HG02588 (cell line): ENCODE data around the gene KIF14.
"Not testable (repeated sequence)": the region's sequence is repeated elsewhere in the genome, so short reads cannot be mapped to it uniquely, and the experiment has no call there.

ENCODE experiments used
- ATAC-seq: cut with Tn5 transposase; IDR thresholded peaks from one replicate; pipeline ENCODE4 v1.9.1; 2021; ENCODE audit warnings: mild to moderate bottlenecking, moderate library complexity; ENCODE audit not compliant: unreplicated experiment

The KIF14 gene

DNA sequence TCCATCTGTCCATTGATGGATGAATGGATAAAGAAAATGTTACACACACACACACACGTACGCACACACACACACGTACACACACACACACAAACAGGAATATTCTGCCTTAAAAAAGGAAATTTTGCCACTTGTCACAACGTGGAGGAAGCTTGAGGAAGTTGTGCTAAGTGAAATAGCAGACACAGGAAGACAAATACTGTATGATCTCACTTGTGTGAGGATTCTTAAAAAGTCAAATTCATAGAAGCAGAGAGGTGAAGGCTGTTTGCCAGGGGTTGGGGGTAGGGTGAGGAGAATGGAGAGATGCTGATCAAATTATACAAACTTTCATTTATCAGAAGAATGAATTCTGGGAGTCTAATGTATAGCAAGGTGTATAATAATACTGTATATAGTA, 73.2 kb downstream of the KIF14 start:
- no peak for ATAC-seq

GRCh38 chr1:200546577-200546976, 74.0 kb downstream of the KIF14 start:
- ATAC-seq, result no peak

GRCh38 chr1:200542162-200542561, 78.4 kb downstream of the KIF14 start:
- no peak for ATAC-seq

GRCh38 chr1:200540281-200540680, 80.3 kb downstream of the KIF14 start:
- no peak for ATAC-seq

DNA sequence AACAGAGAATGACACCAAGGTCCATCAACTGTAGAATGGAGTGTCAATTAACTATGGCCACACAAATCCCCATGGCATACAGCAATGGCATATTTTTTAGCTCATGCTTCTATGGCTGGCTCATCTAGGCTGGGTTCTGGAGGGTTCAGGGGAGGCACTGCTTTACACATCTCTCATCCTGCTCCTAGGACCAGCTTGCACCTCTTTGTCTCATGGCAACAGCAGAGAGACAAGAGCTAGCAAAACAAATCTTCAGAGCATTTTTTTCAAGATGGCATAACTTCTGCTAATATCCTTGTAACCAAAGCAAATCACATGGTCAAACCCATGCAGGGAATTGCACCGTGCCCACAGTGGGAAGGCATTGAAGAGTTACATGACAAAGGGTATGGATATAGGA, 82.4 kb downstream of the KIF14 start:
- ATAC-seq, result no peak

DNA sequence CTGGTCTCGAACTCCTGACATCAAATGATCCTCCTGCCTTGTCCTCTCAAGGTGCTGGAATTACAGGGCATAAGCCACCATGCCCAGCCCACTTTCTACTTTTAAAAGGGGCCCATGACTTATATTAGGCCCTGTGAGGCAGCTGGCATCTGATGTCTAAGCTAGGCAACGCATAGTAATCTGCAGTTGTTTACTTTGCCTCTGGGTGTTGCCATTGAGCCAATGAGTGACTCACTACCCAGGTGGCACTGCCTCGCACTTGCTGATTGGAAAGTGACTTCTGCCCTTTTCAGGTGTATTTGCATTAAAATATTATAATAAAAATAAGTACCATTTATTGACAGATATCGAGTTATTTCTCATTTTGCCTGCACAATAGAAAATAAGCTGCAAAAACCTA, 84.9 kb downstream of the KIF14 start:
- peak; percentile 59 for ATAC-seq

GRCh38 chr1:200530623-200531261, 89.8 kb downstream of the KIF14 start:
- ATAC-seq, result no peak

GRCh38 chr1:200528858-200529606, 91.5 kb downstream of the KIF14 start:
- ATAC-seq, result no peak

- ATAC-seq, result no peak
These were observed 92.9 kb downstream of the KIF14 start for GRCh38 chr1:200527670-200528069.

GRCh38 chr1:200526709-200527612, 93.6 kb downstream of the KIF14 start:
- no peak for ATAC-seq

DNA sequence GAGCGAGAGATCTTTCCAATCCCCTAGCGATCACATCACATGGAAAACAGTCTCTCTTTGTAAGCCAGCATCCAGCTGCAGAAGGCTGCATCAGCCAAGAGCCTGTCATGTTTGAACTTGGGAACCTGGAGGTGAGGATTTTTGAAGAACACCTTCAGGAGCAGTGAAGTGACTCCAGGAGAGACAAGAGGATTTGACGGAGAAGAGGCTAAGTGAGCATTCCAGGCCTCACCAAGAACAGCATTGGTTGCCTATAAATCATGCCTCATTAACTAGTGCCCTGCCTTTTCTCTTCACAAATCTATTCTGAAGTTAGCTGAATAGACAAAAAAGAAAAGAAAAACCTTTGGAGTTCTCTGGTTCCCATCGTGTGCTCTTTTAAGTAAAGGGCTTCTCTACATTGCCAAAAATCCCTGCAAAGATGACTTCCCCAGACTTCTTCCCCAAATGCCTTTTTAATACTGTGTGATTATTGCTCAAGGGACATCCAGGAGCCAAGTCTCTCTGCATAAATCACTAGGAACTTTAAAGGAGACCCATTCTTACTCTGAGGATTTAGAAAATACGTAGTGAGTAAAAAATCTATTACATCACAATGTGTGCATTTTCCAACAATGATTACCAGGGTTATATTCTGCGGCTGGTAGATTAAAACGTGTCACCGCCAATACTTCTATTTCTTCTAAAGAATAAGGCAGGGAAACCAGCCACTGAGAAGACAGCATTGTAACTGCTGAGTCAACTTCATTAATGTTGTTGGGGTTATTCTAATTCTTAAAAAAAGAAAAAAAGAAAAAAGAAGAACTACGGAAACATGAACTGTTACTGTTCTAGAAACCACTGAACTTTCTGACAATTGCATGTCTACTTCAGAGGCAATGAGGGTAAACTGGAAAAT, 95.2 kb downstream of the KIF14 start:
- ATAC-seq, result no peak

GRCh38 chr1:200524551-200524950, 96.0 kb downstream of the KIF14 start:
- not testable (repeated sequence) for ATAC-seq

- no peak for ATAC-seq
These were observed 96.5 kb downstream of the KIF14 start for GRCh38 chr1:200524092-200524491.

DNA sequence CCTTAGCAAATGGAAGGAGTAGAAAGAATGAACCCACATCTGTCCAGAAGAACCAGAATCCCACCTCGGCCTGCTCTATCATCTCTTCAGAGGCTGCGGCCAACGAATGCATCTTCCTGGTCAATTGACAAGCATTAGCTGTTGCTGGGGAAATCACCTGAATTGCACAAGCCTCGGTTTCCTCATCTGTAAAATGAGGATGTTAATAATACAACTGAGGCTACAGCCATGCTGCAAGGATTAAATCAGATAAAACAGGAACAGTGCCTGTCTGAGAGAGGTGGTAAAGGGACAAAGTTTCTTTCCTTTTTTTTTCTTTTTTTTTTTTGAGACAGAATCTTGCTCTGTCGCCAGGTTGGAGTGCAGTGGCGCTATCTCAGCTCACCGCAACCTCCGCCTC, 99.8 kb downstream of the KIF14 start:
- no peak for ATAC-seq

GRCh38 chr1:200518524-200518923, 102.0 kb downstream of the KIF14 start:
- ATAC-seq, result no peak

DNA sequence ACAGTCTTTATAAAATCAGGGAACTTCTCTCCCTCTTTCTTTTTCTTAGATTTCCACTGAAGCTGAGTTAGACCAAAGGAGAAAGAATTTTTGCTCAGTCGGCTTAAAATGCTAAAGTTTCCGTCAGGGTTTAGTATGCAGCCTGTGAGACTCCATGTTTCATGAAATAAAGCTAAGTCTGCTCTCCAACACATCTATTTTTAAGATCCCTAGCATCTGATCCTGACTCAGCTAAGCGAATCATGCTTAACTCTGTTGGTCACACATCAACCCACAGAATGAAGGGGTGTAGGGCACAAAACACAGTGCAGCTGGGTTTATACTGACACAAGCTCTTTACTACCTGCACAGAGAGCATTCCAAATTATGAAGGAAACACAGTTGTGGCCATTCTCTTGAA, 108.4 kb downstream of the KIF14 start:
- ATAC-seq, result no peak

- ATAC-seq, result peak; percentile 80
These were observed 110.3 kb downstream of the KIF14 start for GRCh38 chr1:200510228-200510623.

- no peak for ATAC-seq
These were observed 114.1 kb downstream of the KIF14 start for GRCh38 chr1:200506471-200506870.

DNA sequence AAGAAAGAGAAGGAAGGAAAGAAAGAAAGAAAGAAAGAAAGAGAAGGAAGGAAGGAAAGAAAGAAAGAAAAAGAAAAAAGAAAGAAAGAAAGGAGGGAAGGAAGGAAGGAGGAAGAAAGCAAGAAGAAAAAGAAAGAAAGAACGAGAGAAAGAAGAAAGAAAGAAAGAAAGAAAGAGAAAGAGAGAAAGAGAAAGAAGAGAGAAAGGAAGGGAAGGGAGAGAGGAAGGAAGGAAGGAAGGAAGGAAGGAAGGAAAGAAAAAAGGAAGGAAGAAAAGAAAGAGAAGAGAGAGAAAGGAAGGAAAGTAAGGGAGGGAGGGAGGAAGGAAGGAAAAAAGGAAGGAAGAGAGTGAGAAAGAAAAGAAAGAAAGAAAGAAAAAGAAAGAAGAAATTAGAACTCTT, 115.3 kb downstream of the KIF14 start:
- no peak for ATAC-seq
